ENCODE measurements around the gene ITGA1.
A peak's percentile ranks its signal among the peaks of the same experiment; 100 is the strongest.

ITGA1 gene

GRCh38 chr5:52787600-52788504 is at the start of gene ITGA1, which contains the start of gene PELO (continued):
- no peak for TF ChIP-seq ZBTB10 (tag by site-specific recombination; IDR thresholded peaks at IDR 0.05)
- TF ChIP-seq CTCF (tag by site-specific recombination; IDR thresholded peaks at IDR 0.05), result peak; percentile 96
- no peak for TF ChIP-seq ZNF513 (tag by site-specific recombination; IDR thresholded peaks at IDR 0.05)
- no peak for TF ChIP-seq INSM2 (tag by site-specific recombination; IDR thresholded peaks at IDR 0.05)
- peak; percentile 95 for TF ChIP-seq PRDM10 (tag by site-specific recombination; IDR thresholded peaks at IDR 0.05)
- TF ChIP-seq GLI2 (tag by site-specific recombination; IDR thresholded peaks at IDR 0.05; ENCODE audit: borderline replicate concordance, low read depth), result no peak
- TF ChIP-seq ZNF175 (tag by site-specific recombination; IDR thresholded peaks at IDR 0.05), result no peak
- TF ChIP-seq ZNF555 (tag by site-specific recombination; conservative IDR thresholded peaks at IDR 0.05), result no peak
- TF ChIP-seq ZBTB8A (tag by site-specific recombination; IDR thresholded peaks at IDR 0.05), result peak; percentile 99
- no peak for TF ChIP-seq ZNF214 (tag by site-specific recombination; IDR thresholded peaks at IDR 0.05; ENCODE audit: borderline replicate concordance)
- TF ChIP-seq ZNF354C (tag by site-specific recombination; IDR thresholded peaks at IDR 0.05; ENCODE audit: borderline replicate concordance, low read depth), result no peak
- TF ChIP-seq REPIN1 (tag by site-specific recombination; IDR thresholded peaks at IDR 0.05; ENCODE audit: low read depth), result no peak
- no peak for TF ChIP-seq ZNF121 (tag by site-specific recombination; IDR thresholded peaks at IDR 0.05)
- TF ChIP-seq KLF7 (tag by site-specific recombination; IDR thresholded peaks at IDR 0.05; ENCODE audit: borderline replicate concordance), result no peak
- no peak for TF ChIP-seq ZNF449 (tag by site-specific recombination; IDR thresholded peaks at IDR 0.05)
- peak; percentile 55 for TF ChIP-seq KLF1 (tag by site-specific recombination; IDR thresholded peaks at IDR 0.05)
- TF ChIP-seq ZNF248 (tag by site-specific recombination; IDR thresholded peaks at IDR 0.05), result no peak
- 0 out of 2 replicates have a peak, but pooled peaks have one; percentile 28 for TF ChIP-seq ZNF2 (tag by site-specific recombination; IDR thresholded peaks at IDR 0.05)
- TF ChIP-seq ZNF138 (tag by site-specific recombination; IDR thresholded peaks at IDR 0.05; ENCODE audit: borderline replicate concordance), result no peak
- no peak for TF ChIP-seq ZNF670 (tag by site-specific recombination; IDR thresholded peaks at IDR 0.05; ENCODE audit: low read depth)
- no peak for TF ChIP-seq ZNF621 (tag by site-specific recombination; IDR thresholded peaks at IDR 0.05)
- peak; percentile 95 for TF ChIP-seq ZBTB17 (tag by site-specific recombination; IDR thresholded peaks at IDR 0.05)
- no peak for TF ChIP-seq ZNF16 (tag by site-specific recombination; IDR thresholded peaks at IDR 0.05; ENCODE audit: low read depth)
- TF ChIP-seq ZNF530 (tag by site-specific recombination; IDR thresholded peaks at IDR 0.05; ENCODE audit: low read depth), result no peak
